ENCODE results near the gene VAMP5. TPM values are rescaled to one million over a fixed set of nuclear protein-coding genes. Genes with fewer than 3 reads are reported as not detected.

VAMP5 gene
- total RNA-seq, 4 donors from 2014 or later, result 37.6 to 56.5 (median 51.2) TPM

DNA sequence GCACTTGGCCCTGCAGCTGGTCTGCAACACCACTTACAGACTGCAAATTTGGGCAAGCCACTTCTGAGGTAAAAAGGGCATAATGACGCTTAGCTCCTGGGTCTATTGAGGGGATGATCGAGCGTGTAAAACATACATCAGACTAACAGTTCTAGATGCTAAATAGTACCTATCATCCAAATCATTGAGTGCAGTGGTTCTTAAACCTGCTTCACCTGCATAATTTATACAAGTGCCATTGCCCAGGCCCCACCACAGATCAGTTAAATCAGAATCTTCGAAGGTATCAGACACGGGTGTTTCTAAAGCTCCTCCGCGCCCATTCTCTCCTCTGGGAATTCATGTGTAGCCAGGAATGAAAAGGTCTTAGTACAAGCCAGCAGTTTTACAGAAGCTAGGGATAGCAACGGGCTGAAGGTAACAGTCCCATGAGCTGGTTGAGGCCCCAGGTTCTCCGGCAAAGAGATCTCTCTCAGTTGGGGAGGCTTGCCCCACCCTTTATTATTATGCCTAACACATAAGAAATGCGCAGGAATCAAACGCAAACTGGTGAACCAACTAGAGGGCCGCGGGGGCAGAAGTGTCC is 10.6 kb downstream of the VAMP5 start:
- no peak for ATAC-seq
- H3K36me3 ChIP-seq, result peaks cover 0 to 40% of the 10 kb centered on the region in 2 donors
- no peaks in the 10 kb centered on the region for H3K27me3 ChIP-seq

DNA sequence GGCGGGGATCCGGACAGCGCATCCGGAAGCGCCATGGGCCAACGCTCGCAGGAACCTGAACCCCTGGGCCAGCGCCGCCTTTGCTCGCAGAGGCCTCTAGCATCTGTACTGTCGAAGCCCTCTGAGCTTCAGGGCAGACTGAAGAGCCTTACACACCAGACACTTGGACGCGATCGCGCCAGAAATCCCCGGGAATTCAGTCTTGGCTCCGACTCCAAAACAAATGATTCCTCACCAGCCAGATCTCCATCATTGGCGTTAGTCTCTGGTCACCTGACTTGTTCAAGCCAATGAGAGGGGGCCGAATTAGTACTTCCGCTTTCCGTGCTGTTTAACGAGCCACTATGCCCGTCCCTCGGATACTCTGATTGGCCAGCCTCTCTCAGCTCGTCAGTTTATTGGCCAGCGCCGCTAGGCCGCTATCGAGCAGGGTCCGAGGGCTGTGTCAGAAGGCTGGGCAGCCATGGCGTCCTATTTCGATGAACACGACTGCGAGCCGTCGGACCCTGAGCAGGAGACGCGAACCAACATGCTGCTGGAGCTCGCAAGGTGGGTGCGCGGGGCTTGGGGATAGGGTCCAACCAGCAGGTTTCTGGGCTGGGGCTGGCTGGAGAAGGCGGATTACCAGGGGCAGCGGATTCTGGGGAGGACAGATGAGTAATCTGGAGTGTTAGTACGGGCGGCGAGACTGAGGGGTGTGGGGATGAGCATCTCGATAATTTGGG is 11.2 kb downstream of the VAMP5 start, which contains the start of gene RNF181:
RNF181 (plus strand) TSS at position 445 of the 725 bp plus-strand sequence; CDS start at position 464, 19 bp downstream.
- Histone ChIP-seq H3K9me3 (no peaks in the 10 kb centered on the region), H3K27me3 (no peaks in the 10 kb centered on the region), H3K4me3 (peak within 1 kb of the TSS; percentile 72 to 86), H3K36me3 (peaks cover 0 to 47% of the 10 kb centered on the region in 2 donors), H3K27ac (peak within 1 kb of the TSS; percentile 71 to 97 (median 94)), H3K4me1 (peaks cover 0 to 83% (median 27%) of the 10 kb centered on the region in 3 donors)
- TF ChIP-seq POLR2A (IDR thresholded peaks at IDR 0.05) (peak; percentile 73 to 80), POLR2AphosphoS5 (IDR thresholded peaks at IDR 0.05) (peak; percentile 67), EP300 (IDR thresholded peaks at IDR 0.05) (no peak)
- TF ChIP-seq, protein P1, sequence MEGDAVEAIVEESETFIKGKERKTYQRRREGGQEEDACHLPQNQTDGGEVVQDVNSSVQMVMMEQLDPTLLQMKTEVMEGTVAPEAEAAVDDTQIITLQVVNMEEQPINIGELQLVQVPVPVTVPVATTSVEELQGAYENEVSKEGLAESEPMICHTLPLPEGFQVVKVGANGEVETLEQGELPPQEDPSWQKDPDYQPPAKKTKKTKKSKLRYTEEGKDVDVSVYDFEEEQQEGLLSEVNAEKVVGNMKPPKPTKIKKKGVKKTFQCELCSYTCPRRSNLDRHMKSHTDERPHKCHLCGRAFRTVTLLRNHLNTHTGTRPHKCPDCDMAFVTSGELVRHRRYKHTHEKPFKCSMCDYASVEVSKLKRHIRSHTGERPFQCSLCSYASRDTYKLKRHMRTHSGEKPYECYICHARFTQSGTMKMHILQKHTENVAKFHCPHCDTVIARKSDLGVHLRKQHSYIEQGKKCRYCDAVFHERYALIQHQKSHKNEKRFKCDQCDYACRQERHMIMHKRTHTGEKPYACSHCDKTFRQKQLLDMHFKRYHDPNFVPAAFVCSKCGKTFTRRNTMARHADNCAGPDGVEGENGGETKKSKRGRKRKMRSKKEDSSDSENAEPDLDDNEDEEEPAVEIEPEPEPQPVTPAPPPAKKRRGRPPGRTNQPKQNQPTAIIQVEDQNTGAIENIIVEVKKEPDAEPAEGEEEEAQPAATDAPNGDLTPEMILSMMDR (IDR thresholded peaks at IDR 0.05), result peak in 1 of 4 experiments; percentile 11
- 0% methylated on average over 3 to 24 of the region's 47 CpGs for WGBS, 2 donors (ENCODE audit: low coverage in 1 of 2)
- ATAC-seq, result peak; percentile 98

More for the DNA sequence above, 10.6 kb downstream of the VAMP5 start:
- Histone ChIP-seq H3K27ac (peak overlapping the region; percentile 54 to 97 (median 94)), H3K4me3 (peak overlapping the region; percentile 72 to 86), H3K4me1 (peaks cover 0 to 83% (median 29%) of the 10 kb centered on the region in 3 donors), H3K9me3 (no peaks in the 10 kb centered on the region)
- WGBS, 2 donors (ENCODE audit: low coverage in 1 of 2), result 3 to 34% methylated on average over 7 to 8 of the region's 13 CpGs
- TF ChIP-seq, protein P1 (IDR thresholded peaks at IDR 0.05), result no peak
- TF ChIP-seq EP300 (IDR thresholded peaks at IDR 0.05) (no peak), POLR2AphosphoS5 (IDR thresholded peaks at IDR 0.05) (no peak), POLR2A (IDR thresholded peaks at IDR 0.05) (no peak)

DNA sequence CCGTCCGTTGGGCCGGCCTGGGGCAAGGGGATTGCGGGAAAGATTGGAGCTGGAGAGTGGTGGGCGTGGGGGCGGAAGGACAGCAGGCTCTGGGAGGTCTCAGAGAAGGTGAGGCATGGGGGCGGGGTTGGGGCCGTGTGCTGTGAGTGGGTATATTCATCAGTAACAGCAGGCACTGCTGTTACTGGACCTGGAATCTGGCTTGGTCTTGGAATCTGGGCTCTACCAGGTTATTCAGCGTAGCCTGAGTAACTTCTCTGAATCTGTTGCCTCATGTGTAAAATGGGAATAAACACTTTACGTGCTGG is 11.7 kb downstream of the VAMP5 start:
- TF ChIP-seq EP300 (IDR thresholded peaks at IDR 0.05) (no peak), POLR2AphosphoS5 (IDR thresholded peaks at IDR 0.05) (no peak), POLR2A (IDR thresholded peaks at IDR 0.05) (no peak)
- TF ChIP-seq, protein P1 (IDR thresholded peaks at IDR 0.05), result no peak
- H3K27ac ChIP-seq, result peak overlapping the region; percentile 71 to 97 (median 94)
- peak; percentile 1 for ATAC-seq
- whole genome bisulfite sequencing, 2 donors (ENCODE audit: low coverage in 1 of 2), result 0 to 2% methylated on average over 1 to 9 of the region's 10 CpGs
- H3K27me3 ChIP-seq, result no peaks in the 10 kb centered on the region
- H3K4me3 ChIP-seq, result peak overlapping the region; percentile 72 to 86
- no peaks in the 10 kb centered on the region for H3K9me3 ChIP-seq
- peaks cover 0 to 83% (median 25%) of the 10 kb centered on the region in 3 donors for H3K4me1 ChIP-seq
- H3K36me3 ChIP-seq, result peaks cover 0 to 52% of the 10 kb centered on the region in 2 donors

DNA sequence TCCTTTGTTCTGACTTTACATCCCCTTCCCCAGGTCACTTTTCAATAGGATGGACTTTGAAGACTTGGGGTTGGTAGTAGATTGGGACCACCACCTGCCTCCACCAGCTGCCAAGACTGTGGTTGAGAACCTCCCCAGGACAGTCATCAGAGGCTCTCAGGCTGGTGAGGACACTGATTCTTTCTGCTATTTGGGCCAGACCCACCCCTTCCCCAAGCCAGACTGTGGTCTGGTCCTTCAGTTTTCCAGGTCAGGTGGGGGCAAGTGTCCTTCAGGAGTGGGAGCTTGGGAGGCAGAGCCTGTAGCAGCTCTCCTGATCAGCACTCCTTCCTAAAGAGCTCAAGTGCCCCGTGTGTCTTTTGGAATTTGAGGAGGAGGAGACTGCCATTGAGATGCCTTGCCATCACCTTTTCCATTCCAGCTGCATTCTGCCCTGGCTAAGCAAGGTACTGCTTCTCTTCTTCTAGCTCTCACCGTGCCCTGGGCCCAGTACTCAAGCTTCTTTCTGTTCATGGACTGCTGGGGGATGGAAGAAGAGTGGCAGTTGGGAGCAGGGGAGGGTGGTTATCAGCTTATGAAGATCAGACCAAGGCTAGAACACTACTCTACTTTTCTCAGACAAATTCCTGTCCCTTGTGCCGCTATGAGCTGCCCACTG is 12.4 kb downstream of the VAMP5 start:
- H3K4me3 ChIP-seq, result peak overlapping the region in 1 of 2 donors; percentile 86
- H3K36me3 ChIP-seq, result peaks cover 0 to 54% of the 10 kb centered on the region in 2 donors
- peaks cover 0 to 83% (median 24%) of the 10 kb centered on the region in 3 donors for H3K4me1 ChIP-seq
- peak overlapping the region in 3 of 4 donors; percentile 93 to 97 (median 95) for H3K27ac ChIP-seq
- no peaks in the 10 kb centered on the region for H3K27me3 ChIP-seq
- TF ChIP-seq, protein P1 (IDR thresholded peaks at IDR 0.05), result no peak
- no peak for TF ChIP-seq POLR2AphosphoS5 (IDR thresholded peaks at IDR 0.05)
- TF ChIP-seq POLR2A (IDR thresholded peaks at IDR 0.05), result no peak
- no peak for TF ChIP-seq EP300 (IDR thresholded peaks at IDR 0.05)
- H3K9me3 ChIP-seq, result no peaks in the 10 kb centered on the region
- no CpG with 5 or more reads among the region's 3 CpGs for WGBS, 2 donors (ENCODE audit: low coverage in 1 of 2)
- no peak for ATAC-seq
